ENCODE measurements around the gene OR51L1. TPM values are rescaled to one million over a fixed set of nuclear protein-coding genes. Genes with fewer than 3 reads are reported as not detected.

Gene OR51L1
- total and polyA plus RNA-seq, 2 experiments from 2014 or later = not detected

DNA sequence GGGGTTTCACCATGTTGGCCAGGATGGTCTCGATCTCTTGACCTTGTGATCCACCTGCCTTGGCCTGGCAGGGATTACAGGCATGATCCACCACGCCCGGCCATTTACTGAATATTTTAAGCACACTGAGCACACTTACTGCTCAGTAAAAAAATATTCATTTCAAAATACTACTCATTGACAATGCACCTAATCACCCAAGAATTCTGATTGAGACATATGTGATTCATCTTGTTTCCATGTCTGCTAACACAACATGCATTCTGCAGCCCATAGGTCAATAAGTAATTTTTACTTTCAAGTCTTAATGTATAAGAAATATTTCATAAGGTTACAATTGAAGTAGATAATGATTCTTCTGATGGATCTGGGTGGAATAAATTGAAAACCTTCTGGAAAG is 47.4 kb downstream of the OR51L1 start:
- Histone ChIP-seq H3F3A (replicated peaks; ENCODE audit: low read depth) (no peaks in the 10 kb centered on the region), H3K4me3 (no peak overlapping the region), H3K9me2 (ENCODE audit: insufficient read depth) (no peaks in the 10 kb centered on the region; the same call in 1 of the 2 replicates), H4K20me1 (replicated peaks; ENCODE audit: insufficient read depth) (no peaks in the 10 kb centered on the region), H3K4me1 (ENCODE audit: insufficient read depth) (no peaks in the 10 kb centered on the region), H2AFZ (no peak overlapping the region), H3K4me2 (no peak overlapping the region), H3K79me2 (replicated peaks; ENCODE audit: insufficient read depth) (no peaks in the 10 kb centered on the region), H3K36me3 (ENCODE audit: insufficient read depth) (no peaks in the 10 kb centered on the region), H3K27ac (ENCODE audit: low read depth) (no peak overlapping the region), H3K27me3 (ENCODE audit: insufficient read depth) (no peaks in the 10 kb centered on the region)
- TF ChIP-seq ZNF462 (CRISPR knock-in tag; IDR thresholded peaks at IDR 0.05) (no peak), EZH2 (IDR thresholded peaks at IDR 0.05; ENCODE audit: low read depth, unreplicated experiment) (no peak), EZH2phosphoT487 (IDR thresholded peaks at IDR 0.05; ENCODE audit: unreplicated experiment) (no peak), ZNF331 (CRISPR knock-in tag; IDR thresholded peaks at IDR 0.05; ENCODE audit: low read depth) (no peak), CREB1 (CRISPR knock-in tag; IDR thresholded peaks at IDR 0.05; ENCODE audit: low read depth) (no peak), NANOG (IDR thresholded peaks at IDR 0.05; ENCODE audit: borderline replicate concordance) (no peak), ZNF114 (CRISPR knock-in tag; IDR thresholded peaks at IDR 0.05) (no peak), STAT1 (IDR thresholded peaks at IDR 0.05; ENCODE audit: unreplicated experiment) (no peak), JUNB (IDR thresholded peaks at IDR 0.05; ENCODE audit: unreplicated experiment) (no peak), CTCF (conservative IDR thresholded peaks at IDR 0.05; ENCODE audit: low read depth in 2 of 2) (no peak), POLR2AphosphoS5 (IDR thresholded peaks at IDR 0.05; ENCODE audit: low read depth) (no peak)
- TF ChIP-seq, protein P1, sequence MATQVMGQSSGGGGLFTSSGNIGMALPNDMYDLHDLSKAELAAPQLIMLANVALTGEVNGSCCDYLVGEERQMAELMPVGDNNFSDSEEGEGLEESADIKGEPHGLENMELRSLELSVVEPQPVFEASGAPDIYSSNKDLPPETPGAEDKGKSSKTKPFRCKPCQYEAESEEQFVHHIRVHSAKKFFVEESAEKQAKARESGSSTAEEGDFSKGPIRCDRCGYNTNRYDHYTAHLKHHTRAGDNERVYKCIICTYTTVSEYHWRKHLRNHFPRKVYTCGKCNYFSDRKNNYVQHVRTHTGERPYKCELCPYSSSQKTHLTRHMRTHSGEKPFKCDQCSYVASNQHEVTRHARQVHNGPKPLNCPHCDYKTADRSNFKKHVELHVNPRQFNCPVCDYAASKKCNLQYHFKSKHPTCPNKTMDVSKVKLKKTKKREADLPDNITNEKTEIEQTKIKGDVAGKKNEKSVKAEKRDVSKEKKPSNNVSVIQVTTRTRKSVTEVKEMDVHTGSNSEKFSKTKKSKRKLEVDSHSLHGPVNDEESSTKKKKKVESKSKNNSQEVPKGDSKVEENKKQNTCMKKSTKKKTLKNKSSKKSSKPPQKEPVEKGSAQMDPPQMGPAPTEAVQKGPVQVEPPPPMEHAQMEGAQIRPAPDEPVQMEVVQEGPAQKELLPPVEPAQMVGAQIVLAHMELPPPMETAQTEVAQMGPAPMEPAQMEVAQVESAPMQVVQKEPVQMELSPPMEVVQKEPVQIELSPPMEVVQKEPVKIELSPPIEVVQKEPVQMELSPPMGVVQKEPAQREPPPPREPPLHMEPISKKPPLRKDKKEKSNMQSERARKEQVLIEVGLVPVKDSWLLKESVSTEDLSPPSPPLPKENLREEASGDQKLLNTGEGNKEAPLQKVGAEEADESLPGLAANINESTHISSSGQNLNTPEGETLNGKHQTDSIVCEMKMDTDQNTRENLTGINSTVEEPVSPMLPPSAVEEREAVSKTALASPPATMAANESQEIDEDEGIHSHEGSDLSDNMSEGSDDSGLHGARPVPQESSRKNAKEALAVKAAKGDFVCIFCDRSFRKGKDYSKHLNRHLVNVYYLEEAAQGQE (IDR thresholded peaks at IDR 0.05; ENCODE audit: unreplicated experiment) = no peak
- TF ChIP-seq, protein P2, sequence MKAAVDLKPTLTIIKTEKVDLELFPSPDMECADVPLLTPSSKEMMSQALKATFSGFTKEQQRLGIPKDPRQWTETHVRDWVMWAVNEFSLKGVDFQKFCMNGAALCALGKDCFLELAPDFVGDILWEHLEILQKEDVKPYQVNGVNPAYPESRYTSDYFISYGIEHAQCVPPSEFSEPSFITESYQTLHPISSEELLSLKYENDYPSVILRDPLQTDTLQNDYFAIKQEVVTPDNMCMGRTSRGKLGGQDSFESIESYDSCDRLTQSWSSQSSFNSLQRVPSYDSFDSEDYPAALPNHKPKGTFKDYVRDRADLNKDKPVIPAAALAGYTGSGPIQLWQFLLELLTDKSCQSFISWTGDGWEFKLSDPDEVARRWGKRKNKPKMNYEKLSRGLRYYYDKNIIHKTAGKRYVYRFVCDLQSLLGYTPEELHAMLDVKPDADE (IDR thresholded peaks at IDR 0.05) = no peak
- ATAC-seq (no peak), DNase-seq (ENCODE audit: low spot score) (no peak)
- Mint-ChIP-seq H3K9me3 (no peaks in the 10 kb centered on the region), H3K27ac (no peak overlapping the region), H3K36me3 (ENCODE audit: low read depth) (no peaks in the 10 kb centered on the region), H3K4me3 (no peak overlapping the region), H3K27me3 (ENCODE audit: insufficient read depth, low read depth, poor library complexity) (no peaks in the 10 kb centered on the region), H3K4me1 (peaks cover 5% of the 10 kb centered on the region)

All from GM23338 (cell line).